Neural cell (in vitro differentiated cells): Measurements from ENCODE around the gene GATAD2A. TPM values are rescaled to one million over a fixed set of nuclear protein-coding genes. Genes with fewer than 3 reads are reported as not detected.

Experiments
- H2AFZ ChIP-seq: fragments of 200-600, 300-800 bp; sonication (generic), shearing (Covaris generic); 2 replicates; pipeline ENCODE4 v1.6.0; 2014; ENCODE audit warnings: low read depth, mild to moderate bottlenecking, antibody characterized with exemption, low read length, moderate library complexity
- H3F3A ChIP-seq: fragments of 200-600 bp; shearing (Covaris generic); 2 replicates; pipeline ENCODE4 v1.6.1; 2016; ENCODE audit warnings: mild to moderate bottlenecking, moderate library complexity, mixed read lengths, antibody characterized with exemption, low read length; ENCODE audit not compliant: insufficient read depth, poor library complexity, severe bottlenecking
- H3K27ac ChIP-seq: fragments of 200-600, 300-800 bp; sonication (generic), shearing (Covaris generic); 2 replicates; pipeline ENCODE4 v1.5.1; 2014; ENCODE audit warnings: mild to moderate bottlenecking, low read length, moderate library complexity
- H3K27me3 ChIP-seq: fragments of 300-800, 200-600 bp; sonication (generic), shearing (Covaris generic); 2 replicates; pipeline ENCODE4 v1.6.0; 2014; ENCODE audit warnings: mild to moderate bottlenecking, low read depth, low read length, moderate library complexity; ENCODE audit not compliant: insufficient read depth
- H3K36me3 ChIP-seq: fragments of 300-800, 200-600 bp; sonication (generic), shearing (Covaris generic); 2 replicates; pipeline ENCODE4 v1.5.1; 2014; ENCODE audit warnings: mild to moderate bottlenecking, antibody characterized with exemption, low read length, moderate library complexity; ENCODE audit not compliant: insufficient read depth
- H3K4me2 ChIP-seq: fragments of 300-800, 200-600 bp; sonication (generic), shearing (Covaris generic); 2 replicates; pipeline ENCODE4 v1.6.0; 2014; ENCODE audit warnings: mild to moderate bottlenecking, low read length
- H3K4me3 ChIP-seq: fragments of 300-800, 200-600 bp; sonication (generic), shearing (Covaris generic); 2 replicates; pipeline ENCODE4 v1.5.1; 2014; ENCODE audit warnings: mild to moderate bottlenecking, low read length, moderate library complexity
- H3K79me2 ChIP-seq: fragments of 200-600 bp; shearing (Covaris generic); replicated peaks from 2 replicates; pipeline ENCODE4 v1.6.0; 2014; ENCODE audit warnings: mild to moderate bottlenecking, low read length, moderate library complexity; ENCODE audit not compliant: insufficient read depth
- H3K9ac ChIP-seq: fragments of 300-800, 200-600 bp; sonication (generic), shearing (Covaris generic); 2 replicates; pipeline ENCODE4 v1.6.1; 2016; ENCODE audit warnings: mild to moderate bottlenecking, low read length, mixed read lengths
- H3K9me2 ChIP-seq: fragments of 200-600 bp; shearing (Covaris generic); 2 replicates; pipeline ENCODE4 v1.6.1; 2016; ENCODE audit warnings: mild to moderate bottlenecking, low read length, mixed read lengths; ENCODE audit not compliant: insufficient read depth
- H3K9me3 ChIP-seq: fragments of 200-600, 300-800 bp; sonication (generic), shearing (Covaris generic); 2 replicates; pipeline ENCODE4 v1.6.1; 2016; ENCODE audit warnings: mild to moderate bottlenecking, mixed run types, low read length, moderate library complexity, mixed read lengths
- H4K20me1 ChIP-seq: fragments of 200-600 bp; shearing (Covaris generic); 2 replicates; pipeline ENCODE4 v1.6.1; 2016; ENCODE audit warnings: mild to moderate bottlenecking, mixed run types; ENCODE audit not compliant: insufficient read depth
- CTCF ChIP-seq: fragments of 450-650 bp; IDR thresholded peaks from 2 replicates; pipeline ENCODE4 v1.5.1; 2014; ENCODE audit warnings: antibody characterized with exemption, mild to moderate bottlenecking, moderate library complexity; ENCODE audit not compliant: poor library complexity, severe bottlenecking
- EP300 ChIP-seq: fragments of 450-650 bp; conservative IDR thresholded peaks from 2 replicates; pipeline ENCODE4 v1.6.1; 2014; ENCODE audit warnings: antibody characterized with exemption, mild to moderate bottlenecking, moderate library complexity; ENCODE audit not compliant: poor library complexity, severe bottlenecking
- EZH2 ChIP-seq: fragments of 200-600, 300-800 bp; shearing (Covaris generic), sonication (generic); IDR thresholded peaks from 2 replicates; pipeline ENCODE4 v1.6.1; 2014; ENCODE audit warnings: antibody characterized with exemption, low read length, borderline replicate concordance, mild to moderate bottlenecking; ENCODE audit not compliant: insufficient read depth, poor library complexity, severe bottlenecking
- MXI1 ChIP-seq: fragments of 450-650 bp; conservative IDR thresholded peaks from 2 replicates; pipeline ENCODE4 v1.6.1; 2014; ENCODE audit warnings: antibody characterized with exemption, mild to moderate bottlenecking; ENCODE audit not compliant: poor library complexity, severe bottlenecking
- POLR2AphosphoS5 ChIP-seq: IDR thresholded peaks from 2 replicates; pipeline ENCODE4 v1.6.1; 2012
- RAD21 ChIP-seq: fragments of 450-650 bp; conservative IDR thresholded peaks from 2 replicates; pipeline ENCODE4 v1.6.1; 2014; ENCODE audit warnings: antibody characterized with exemption, mild to moderate bottlenecking, moderate library complexity
- REST ChIP-seq: IDR thresholded peaks from 2 replicates; pipeline ENCODE4 v1.6.1; 2012; ENCODE audit warnings: borderline replicate concordance
- SMC3 ChIP-seq: fragments of 450-650 bp; conservative IDR thresholded peaks from 2 replicates; pipeline ENCODE4 v1.6.1; 2014; ENCODE audit warnings: antibody characterized with exemption, mild to moderate bottlenecking, moderate library complexity; ENCODE audit not compliant: poor library complexity
- TAF1 ChIP-seq: IDR thresholded peaks from 2 replicates; pipeline ENCODE4 v1.6.1; 2012; ENCODE audit warnings: low read depth
- polyA plus RNA-seq: library from polyadenylated mRNA; depleted of rRNA; stranded (reverse); fragments of >200 nt; gene quantifications from 2 replicates; pipeline ENCODE4 v1.2.3, GENCODE V29; 2014

The GATAD2A gene
- polyA plus RNA-seq, 1 donor from 2014 or later = 13.9 TPM

- Histone ChIP-seq H3K36me3 (no peaks in the 10 kb centered on the region), H4K20me1 (no peaks in the 10 kb centered on the region), H3K9me3 (no peaks in the 10 kb centered on the region), H3K4me3 (no peak overlapping the region), H3K27ac (no peak overlapping the region), H3F3A (no peaks in the 10 kb centered on the region), H3K4me2 (no peak overlapping the region), H3K9me2 (no peaks in the 10 kb centered on the region), H3K79me2 (no peaks in the 10 kb centered on the region), H2AFZ (no peak overlapping the region), H3K9ac (no peak overlapping the region), H3K27me3 (no peaks in the 10 kb centered on the region)
- TF ChIP-seq REST (no peak), RAD21 (no peak), TAF1 (no peak), EZH2 (no peak), MXI1 (no peak), SMC3 (no peak), CTCF (no peak), POLR2AphosphoS5 (no peak), EP300 (no peak)
Measured at GRCh38 chr19:19544954-19545591, 139.6 kb downstream of the GATAD2A start.

GRCh38 chr19:19545707-19546106 lies 140.2 kb downstream of the GATAD2A start:
- H2AFZ ChIP-seq = no peak overlapping the region
- H3K9ac ChIP-seq = no peak overlapping the region
- no peak overlapping the region for H3K4me3 ChIP-seq
- no peak overlapping the region for H3K27ac ChIP-seq
- H3K4me2 ChIP-seq = no peak overlapping the region
- H3K79me2 ChIP-seq = no peaks in the 10 kb centered on the region
- H3K9me2 ChIP-seq = no peaks in the 10 kb centered on the region
- H4K20me1 ChIP-seq = no peaks in the 10 kb centered on the region
- no peaks in the 10 kb centered on the region for H3K27me3 ChIP-seq
- H3K9me3 ChIP-seq = no peaks in the 10 kb centered on the region
- no peaks in the 10 kb centered on the region for H3F3A ChIP-seq
- no peak for TF ChIP-seq POLR2AphosphoS5
- no peak for TF ChIP-seq RAD21
- no peak for TF ChIP-seq EP300
- no peak for TF ChIP-seq SMC3
- TF ChIP-seq REST = no peak
- TF ChIP-seq MXI1 = no peak
- TF ChIP-seq EZH2 = no peak
- TF ChIP-seq CTCF = no peak
- no peaks in the 10 kb centered on the region for H3K36me3 ChIP-seq
